K562 (cell line): ENCODE data around the gene CALU. TPM values are rescaled to one million over a fixed set of nuclear protein-coding genes. Genes with fewer than 3 reads are reported as not detected.

Experiments used
- ELK3 ChIP-seq: fragments of 450-650 bp; formaldehyde crosslinking; IDR thresholded peaks from 2 replicates; pipeline ENCODE4 v1.4.0; 2020; ENCODE audit warnings: mild to moderate bottlenecking
- HMG20A ChIP-seq: fragments of 450-650 bp; formaldehyde crosslinking; conservative IDR thresholded peaks from 2 replicates; pipeline ENCODE4 v1.4.0; 2020; ENCODE audit warnings: mild to moderate bottlenecking, mixed read lengths
- HMGN3 ChIP-seq: IDR thresholded peaks from 2 replicates; pipeline ENCODE4 v1.6.1; 2011; ENCODE audit warnings: borderline replicate concordance, low read depth, mild to moderate bottlenecking, mixed read lengths, low read length; ENCODE audit not compliant: insufficient read length; ENCODE audit errors: extremely low read depth
- ILF3 ChIP-seq: fragments of 450-650 bp; IDR thresholded peaks from 2 replicates; pipeline ENCODE4 v1.6.1; 2018; ENCODE audit warnings: antibody characterized with exemption, mild to moderate bottlenecking, moderate library complexity, borderline replicate concordance
- MAX ChIP-seq: sonication (generic); formaldehyde crosslinking; IDR thresholded peaks from 2 replicates; pipeline ENCODE4 v1.9.0; 2022; ENCODE audit warnings: mild to moderate bottlenecking, missing genetic modification reagents
- MEF2D ChIP-seq: conservative IDR thresholded peaks from 2 replicates; pipeline ENCODE4 v1.6.1; 2016; ENCODE audit warnings: low read depth, missing genetic modification characterization, missing compliant biosample characterization
- NBN ChIP-seq: fragments of 450-650 bp; IDR thresholded peaks from 2 replicates; pipeline ENCODE4 v1.6.1; 2016; ENCODE audit warnings: low read depth, mild to moderate bottlenecking
- NR1H2 ChIP-seq: sonication (generic); formaldehyde crosslinking; IDR thresholded peaks from 2 replicates; pipeline ENCODE4 v1.4.0; 2020; ENCODE audit warnings: mild to moderate bottlenecking, missing genetic modification reagents
- POLR3G ChIP-seq: IDR thresholded peaks from 2 replicates; pipeline ENCODE4 v1.6.1; 2011; ENCODE audit not compliant: insufficient read length, insufficient replicate concordance; ENCODE audit errors: extremely low read depth
- RERE ChIP-seq: sonication (generic); formaldehyde crosslinking; IDR thresholded peaks from 2 replicates; pipeline ENCODE4 v1.8.0; 2023; ENCODE audit warnings: missing genetic modification reagents, mild to moderate bottlenecking, borderline replicate concordance
- SMARCA5 ChIP-seq: fragments of 450-650 bp; IDR thresholded peaks from 2 replicates; pipeline ENCODE4 v1.6.1; 2016
- SRF ChIP-seq, 2 experiments: fragments of 250-450, 450-650 bp in 1 of 2; sonication (Bioruptor Pico) in 1 of 2; sonication (generic) in 1 of 2; formaldehyde crosslinking; IDR thresholded peaks; 2 replicates each; pipeline versions ENCODE4 v1.5.0 to v1.5.1; 2020 to 2022; ENCODE audit warnings: mild to moderate bottlenecking in 1 of 2, missing genetic modification reagents in 1 of 2
- ZBTB17 ChIP-seq: fragments of 450-650 bp; formaldehyde crosslinking; IDR thresholded peaks from 2 replicates; pipeline ENCODE4 v1.4.0; 2020; ENCODE audit warnings: mild to moderate bottlenecking
- ZBTB2 ChIP-seq: fragments of 450-650 bp; IDR thresholded peaks from 2 replicates; pipeline ENCODE4 v1.6.1; 2016; ENCODE audit warnings: antibody characterized with exemption
- ZBTB5 ChIP-seq: fragments of 450-650 bp; IDR thresholded peaks from 2 replicates; pipeline ENCODE4 v1.6.1; 2017; ENCODE audit warnings: antibody characterized with exemption
- ZFP30 ChIP-seq: fragments of 250-450 bp; sonication (Bioruptor Pico); IDR thresholded peaks from 2 replicates; pipeline ENCODE4 v1.8.0; 2022; ENCODE audit warnings: moderate library complexity, mild to moderate bottlenecking, inconsistent platforms, borderline replicate concordance
- ZNF316 ChIP-seq: fragments of 450-650 bp; IDR thresholded peaks from 2 replicates; pipeline ENCODE4 v1.6.1; 2016
- ZNF445 ChIP-seq: fragments of 250-450 bp; sonication (Bioruptor Pico); IDR thresholded peaks from 2 replicates; pipeline ENCODE4 v1.4.0; 2020; ENCODE audit warnings: low read depth, mild to moderate bottlenecking, moderate library complexity
- ZNF780A ChIP-seq: fragments of 250-450 bp; sonication (Bioruptor Pico); IDR thresholded peaks from 2 replicates; pipeline ENCODE4 v1.5.0; 2021; ENCODE audit warnings: mild to moderate bottlenecking
- polyA plus RNA-seq, 8 experiments: library from polyadenylated mRNA; depleted of rRNA in 4 of 8; stranded (reverse) in 5 of 8; unstranded in 3 of 8; fragments of >200 nt; fragmentation: Nextera tagmentation in 2 of 8; fragmentation: Illumina TruSeq in 1 of 8; extraction: Ambion mirVana in 2 of 8; extraction: Trizol in 1 of 8; gene quantifications; 2 replicates each; pipeline versions ENCODE4 v1.2.1 to v1.2.3, GENCODE V29; 2011 to 2014; ENCODE audit warnings: inconsistent platforms in 1 of 8, missing spikeins in 1 of 8
- total RNA-seq, 7 experiments: library from RNA; depleted of rRNA in 6 of 7; stranded (reverse); fragments of >200 nt in 6 of 7; fragmentation: Illumina TruSeq in 2 of 7; extraction: Trizol in 2 of 7; gene quantifications; 2 replicates each; pipeline versions ENCODE4 v1.2.1 to v1.2.3, GENCODE V29; 2011 to 2021; ENCODE audit warnings: low replicate concordance in 1 of 7

Gene CALU
- total and polyA plus RNA-seq, 9 of the 15 experiments (the other 6 are each of a cell fraction or from before 2014, with no cell fraction given), result 166 to 286 (median 215) TPM

GRCh38 chr7:128738570-128739047 is 550 bp upstream of the CALU start (continued):
- no peak for TF ChIP-seq RERE (CRISPR knock-in tag)
- TF ChIP-seq ZBTB5, result no peak; the same call in 1 of the 2 replicates
- no peak for TF ChIP-seq POLR3G
- TF ChIP-seq ZNF780A (CRISPR knock-in tag), result no peak
- no peak for TF ChIP-seq ZNF316
- no peak for TF ChIP-seq MAX (CRISPR knock-in tag)
- TF ChIP-seq ELK3 (CRISPR knock-in tag), result no peak
- no peak for TF ChIP-seq ZFP30
- TF ChIP-seq NR1H2 (CRISPR knock-in tag), result no peak
- peak; percentile 95 for TF ChIP-seq NBN
- no peak for TF ChIP-seq HMGN3
- TF ChIP-seq HMG20A (CRISPR knock-in tag), result no peak
- 0 out of 2 replicates have a peak, but pooled peaks have one; percentile 59 for TF ChIP-seq SMARCA5
- TF ChIP-seq ZBTB17 (CRISPR knock-in tag), result no peak
- TF ChIP-seq MEF2D (tag), result peak; percentile 75; the same call in 1 of the 2 replicates
- no peak for TF ChIP-seq ZNF445
- TF ChIP-seq SRF (CRISPR knock-in tag; IDR thresholded peaks at IDR 0.05), result no peak; a peak in 1 of 4 replicates
- TF ChIP-seq ILF3, result no peak
- TF ChIP-seq ZBTB2, result peak; percentile 86; the same call in 1 of the 2 replicates
